ENCODE results near the gene KMT5B.
"Not testable (repeated sequence)": the region's sequence is repeated elsewhere in the genome, so short reads cannot be mapped to it uniquely, and the experiment has no call there.

KMT5B gene

GRCh38 chr11:68213135-68213515 lies at the start of gene KMT5B:
Gene KMT5B, minus strand, starts transcription at chr11:68213296. Its CDS starts 23,220 bp downstream, at chr11:68190076.
- DNase-seq = no peak

GRCh38 chr11:68262544-68262827 lies 49.4 kb upstream of the KMT5B start:
- DNase-seq = no peak

DNA sequence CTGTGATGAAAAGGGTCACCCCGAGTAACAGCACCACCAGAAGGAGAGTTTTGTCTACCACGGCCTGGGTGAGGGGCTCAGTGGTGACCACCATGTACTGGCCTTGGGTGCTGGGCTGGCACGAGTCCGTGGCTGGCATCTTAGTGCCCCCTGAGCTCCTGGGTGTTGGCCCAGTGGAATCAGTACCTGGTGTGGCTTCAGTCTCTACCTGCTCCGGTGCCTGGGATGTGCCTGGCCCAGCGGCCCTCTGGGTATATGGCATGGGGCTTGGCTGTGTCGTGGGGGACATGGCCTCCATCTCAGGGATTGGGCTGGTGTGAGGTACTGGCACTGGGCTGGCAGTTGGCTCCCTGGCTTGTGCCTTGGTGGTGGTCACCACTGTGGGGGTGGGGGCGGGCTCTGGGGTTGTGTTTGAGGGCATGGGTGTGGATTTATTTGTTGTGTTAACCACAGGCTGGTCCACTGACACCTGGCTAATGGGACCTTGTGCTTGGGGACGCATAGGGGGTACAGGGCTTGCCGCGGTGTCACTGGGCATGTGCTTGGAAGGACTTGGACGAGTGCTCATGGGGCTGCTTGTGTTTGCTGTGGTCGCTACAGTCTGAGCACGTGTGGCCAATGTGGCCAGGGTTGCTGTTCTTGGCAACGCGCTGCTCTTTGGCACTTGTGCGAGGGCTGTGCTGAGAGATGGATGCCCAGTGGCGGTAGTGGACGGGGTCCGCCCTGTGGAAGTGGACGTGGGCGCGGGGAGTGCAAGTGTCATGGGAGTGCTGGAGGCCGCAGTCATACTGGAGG lies 48.9 kb upstream of the KMT5B start:
- DNase-seq = no peak

- DNase-seq = no peak
Measured at GRCh38 chr11:68261006-68261405, 47.9 kb upstream of the KMT5B start.

DNA sequence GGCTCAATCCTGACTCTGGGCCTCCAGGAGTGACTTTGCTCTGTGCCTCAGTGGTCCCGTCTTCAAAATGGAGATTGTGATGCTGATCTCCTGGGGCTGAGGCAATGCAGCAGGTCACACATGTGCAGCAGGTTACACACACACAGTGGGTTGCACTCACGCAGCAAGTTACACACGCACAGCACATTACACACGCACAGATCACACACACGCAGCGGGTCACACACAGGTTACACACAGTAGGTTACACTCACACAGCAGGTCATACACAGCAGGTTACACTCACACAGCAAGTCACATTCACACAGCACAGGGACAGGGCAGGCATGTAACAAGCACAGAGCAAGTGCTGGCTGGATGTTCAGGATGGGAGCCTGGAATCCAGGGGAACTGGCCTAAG lies 47.4 kb upstream of the KMT5B start:
- DNase-seq = no peak

GRCh38 chr11:68259122-68259959 lies 46.2 kb upstream of the KMT5B start:
- DNase-seq = no peak

DNA sequence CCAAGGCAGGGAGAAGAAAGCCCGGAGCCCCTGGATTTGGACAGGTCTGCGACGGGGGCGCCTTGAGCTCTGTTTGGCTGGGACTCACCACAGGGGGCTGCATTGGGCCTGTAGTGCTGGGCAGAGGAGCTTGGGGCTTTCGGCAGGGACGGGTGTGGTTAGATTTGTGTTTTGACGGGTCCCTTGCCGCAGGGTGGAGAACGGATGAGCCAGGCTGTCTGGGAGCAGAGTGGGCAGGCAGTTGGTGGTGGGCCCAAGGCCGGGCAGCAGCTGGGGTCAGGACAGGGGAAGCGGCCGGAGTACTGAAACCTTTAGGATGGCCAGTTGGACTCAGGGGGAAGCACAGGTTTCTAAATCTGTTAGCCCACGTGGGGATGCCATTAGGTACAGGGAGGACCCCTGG lies 45.3 kb upstream of the KMT5B start:
- DNase-seq = no peak

GRCh38 chr11:68257477-68258362 lies 44.6 kb upstream of the KMT5B start:
- DNase-seq = peak; percentile 57 to 69

GRCh38 chr11:68256331-68256741 lies 43.2 kb upstream of the KMT5B start:
- DNase-seq = no peak

DNA sequence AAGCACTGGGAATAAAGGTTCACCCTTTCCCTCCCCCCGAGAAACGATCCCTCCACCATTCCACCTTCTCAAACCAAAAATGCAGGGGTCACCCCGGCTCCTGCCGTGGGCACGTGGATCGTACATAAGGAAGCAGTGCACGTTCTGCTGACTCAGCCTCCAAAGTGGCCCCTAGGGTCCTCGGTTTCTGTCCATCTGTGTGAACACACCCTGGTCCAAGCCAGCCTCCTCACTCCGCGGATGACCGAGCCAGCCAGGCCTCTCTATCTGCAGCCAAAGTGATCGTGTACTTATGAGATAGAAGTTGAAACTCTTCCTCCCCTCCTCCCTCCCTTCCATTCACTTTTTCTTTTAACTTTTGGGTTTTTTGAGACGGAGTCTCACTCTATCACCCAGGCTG lies 42.4 kb upstream of the KMT5B start:
- DNase-seq = no peak

DNA sequence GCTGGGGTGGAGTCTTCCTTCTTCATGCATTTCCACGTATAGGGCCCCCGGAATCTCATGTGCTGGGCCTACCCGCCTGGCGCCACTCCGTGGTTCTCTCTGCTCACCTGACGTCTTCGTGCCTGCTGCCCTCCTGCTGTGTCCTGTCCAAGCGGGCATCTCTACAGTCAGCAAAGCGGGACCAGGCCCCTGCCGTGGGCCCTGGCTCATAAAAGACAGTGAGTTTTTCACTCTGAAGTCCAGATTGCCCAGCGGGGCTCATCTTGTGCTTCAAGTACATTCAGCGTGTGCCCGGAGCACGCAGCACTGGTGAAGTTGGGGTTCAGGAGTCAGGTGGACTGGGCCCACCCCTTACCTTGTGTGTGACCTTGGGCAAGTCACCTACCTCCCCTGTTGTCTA lies 41.3 kb upstream of the KMT5B start:
- no peak for DNase-seq

DNA sequence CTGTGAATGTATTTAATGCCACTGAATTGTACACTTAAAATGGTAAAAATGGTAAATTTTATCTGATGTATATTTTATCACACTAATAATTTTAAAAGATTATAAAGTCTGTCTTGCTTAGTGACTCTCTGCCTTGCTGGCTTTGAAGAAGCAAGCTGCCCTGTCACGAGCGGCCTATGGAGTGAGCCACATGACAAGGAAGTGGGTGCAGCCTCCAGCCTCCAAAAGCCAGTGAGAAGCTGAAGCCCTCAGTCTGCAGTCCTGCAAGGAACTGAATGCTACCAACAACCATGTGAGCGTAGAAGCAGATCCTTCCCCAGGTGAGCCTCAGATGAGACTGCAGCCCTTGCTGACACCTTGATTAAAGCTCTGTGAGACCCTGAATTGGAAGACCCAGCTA lies 38.7 kb upstream of the KMT5B start:
- DNase-seq = no peak

GRCh38 chr11:68244912-68245311 lies 31.8 kb upstream of the KMT5B start:
- DNase-seq = not testable (repeated sequence)

DNA sequence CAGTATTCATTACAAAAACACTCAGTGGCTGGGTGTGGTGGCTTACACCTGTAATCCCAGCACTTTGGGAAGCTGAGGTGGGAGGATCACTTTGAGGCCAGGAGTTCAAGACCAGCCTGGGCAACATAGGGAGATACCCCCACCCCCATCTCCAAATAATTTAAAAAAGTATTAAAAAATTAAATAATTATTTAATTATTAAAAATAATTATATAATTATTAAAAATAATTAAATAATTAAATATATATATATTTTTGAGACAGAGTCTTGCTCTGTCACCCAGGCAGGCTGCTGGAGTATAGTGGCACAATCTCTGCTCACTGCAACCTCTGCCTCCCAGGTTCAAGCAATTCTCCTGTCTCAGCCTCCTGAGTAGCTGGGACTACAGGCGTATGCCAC lies 30.8 kb upstream of the KMT5B start:
- DNase-seq = not testable (repeated sequence)

- DNase-seq = no peak
Measured at GRCh38 chr11:68242616-68243015, 29.5 kb upstream of the KMT5B start.

- no peak for DNase-seq
Measured at GRCh38 chr11:68231621-68232020, 18.5 kb upstream of the KMT5B start.

DNA sequence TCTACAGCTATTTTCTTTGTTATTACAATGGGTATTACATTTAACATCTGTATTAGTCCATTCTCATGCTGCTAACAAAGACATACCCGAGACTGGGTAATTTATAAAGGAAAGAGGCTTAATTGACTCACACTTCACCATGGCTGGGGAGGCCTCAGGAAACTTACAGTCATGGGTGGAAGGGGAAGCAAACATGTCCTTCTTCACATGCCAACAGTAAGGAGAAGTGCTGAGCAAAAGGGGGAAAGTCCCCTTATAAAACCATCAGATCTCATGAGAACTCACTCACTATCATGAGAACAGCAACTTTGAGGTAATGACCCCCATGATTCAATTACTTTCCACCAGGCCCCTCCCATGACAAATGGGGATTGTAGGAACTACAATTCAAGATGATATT lies 16.5 kb upstream of the KMT5B start:
- DNase-seq = no peak

GRCh38 chr11:68226421-68226820 lies 13.3 kb upstream of the KMT5B start:
- DNase-seq = no peak

- no peak for DNase-seq
Measured at GRCh38 chr11:68224606-68225005, 11.5 kb upstream of the KMT5B start.

DNA sequence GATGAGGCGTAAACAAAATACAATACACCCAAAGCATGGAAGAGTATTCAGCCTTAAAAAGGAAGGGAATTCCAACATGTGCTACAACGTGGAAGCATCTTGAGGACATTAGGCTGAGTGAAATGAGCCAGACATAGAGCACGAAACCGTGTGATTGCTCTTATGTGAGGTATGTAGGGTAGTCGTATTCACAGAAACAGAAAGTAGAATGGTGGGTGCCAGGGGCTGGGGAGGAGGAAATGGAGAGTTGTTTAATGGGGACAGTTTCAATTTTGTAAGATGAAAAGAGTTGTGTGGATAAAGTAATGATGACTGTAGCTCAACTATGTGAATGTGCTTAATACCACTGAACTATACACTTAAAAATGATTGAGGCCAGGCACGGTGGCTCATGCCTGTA lies 10.2 kb upstream of the KMT5B start:
- DNase-seq = no peak

GRCh38 chr11:68221406-68221805 lies 8.3 kb upstream of the KMT5B start:
- no peak for DNase-seq

- no peak for DNase-seq
Measured at GRCh38 chr11:68216171-68216938, 3.3 kb upstream of the KMT5B start.
